ENCODE data around the gene CDYL. TPM values are rescaled to one million over a fixed set of nuclear protein-coding genes. Genes with fewer than 3 reads are reported as not detected.

The CDYL gene
- total RNA-seq, 1 donor = 48.4 TPM

GRCh38 chr6:4965562-4966389, 189.6 kb downstream of the CDYL start:
- no peak overlapping the region for H3K4me3 ChIP-seq (ENCODE audit: low read depth, low read length)
- DNase-seq (ENCODE audit: low read depth) = no peak
- no peak for TF ChIP-seq CTCF (IDR thresholded peaks at IDR 0.05; ENCODE audit: insufficient read depth, low read length)

- no peak for TF ChIP-seq CTCF (IDR thresholded peaks at IDR 0.05; ENCODE audit: insufficient read depth, low read length)
- DNase-seq (ENCODE audit: low read depth) = peak; percentile 42
- no peak overlapping the region for H3K4me3 ChIP-seq (ENCODE audit: low read depth, low read length)
These were observed 191.3 kb downstream of the CDYL start for GRCh38 chr6:4967301-4968030.

GRCh38 chr6:4969609-4970285, 193.5 kb downstream of the CDYL start:
- H3K4me3 ChIP-seq (ENCODE audit: low read depth, low read length) = no peak overlapping the region
- DNase-seq (ENCODE audit: low read depth) = no peak
- TF ChIP-seq CTCF (IDR thresholded peaks at IDR 0.05; ENCODE audit: insufficient read depth, low read length) = no peak

GRCh38 chr6:4970739-4971395, 194.7 kb downstream of the CDYL start:
- no peak for TF ChIP-seq CTCF (IDR thresholded peaks at IDR 0.05; ENCODE audit: insufficient read depth, low read length)
- DNase-seq (ENCODE audit: low read depth) = no peak
- H3K4me3 ChIP-seq (ENCODE audit: low read depth, low read length) = no peak overlapping the region

- DNase-seq (ENCODE audit: low read depth) = no peak
- H3K4me3 ChIP-seq (ENCODE audit: low read depth, low read length) = no peak overlapping the region
- no peak for TF ChIP-seq CTCF (IDR thresholded peaks at IDR 0.05; ENCODE audit: insufficient read depth, low read length)
These were observed 195.6 kb downstream of the CDYL start for GRCh38 chr6:4971851-4972250.

- no peak for DNase-seq (ENCODE audit: low read depth)
- no peak for TF ChIP-seq CTCF (IDR thresholded peaks at IDR 0.05; ENCODE audit: insufficient read depth, low read length)
- H3K4me3 ChIP-seq (ENCODE audit: low read depth, low read length) = no peak overlapping the region
These were observed 196.2 kb downstream of the CDYL start for GRCh38 chr6:4972438-4972837.

Measured in fibroblast of the aortic adventitia (primary cell).